PC-3 (cell line): ENCODE results near the gene KLRC3. TPM values are rescaled to one million over a fixed set of nuclear protein-coding genes. Genes with fewer than 3 reads are reported as not detected.
A peak's percentile ranks its signal among the peaks of the same experiment; 100 is the strongest.

Source experiments
- ATAC-seq: fragments of 200-7000 bp; cut with Tn5 transposase; 2 replicates; pipeline ENCODE4 v1.9.1; 2020; ENCODE audit warnings: mild to moderate bottlenecking, moderate library complexity
- BruUV-seq: library from RNA; stranded (reverse); fragments of 400-500 nt; replicated peaks from 2 replicates; lab custom pipeline; 2021; lab: Mats Ljungman, UMichigan
- CTCF ChIA-PET: fragments of 300-600 bp; sonication (Branson Sonifier 250); formaldehyde crosslinking; loops from one replicate; lab custom pipeline; 2022; ENCODE audit warnings: antibody characterized with exemption; lab: Charles Lee
- POLR2A ChIA-PET: fragments of 300-600 bp; sonication (Branson Sonifier 250); formaldehyde crosslinking; loops from one replicate; lab custom pipeline; 2022; ENCODE audit warnings: antibody characterized with exemption; ENCODE audit not compliant: unreplicated experiment; lab: Charles Lee
- DNase-seq: peaks from one replicate; pipeline ENCODE4 v3.0.0-alpha.2; 2015
- H2AFZ ChIP-seq: fragments of 300-600 bp; sonication (generic); 2 replicates; pipeline ENCODE4 v1.6.0; 2016; ENCODE audit warnings: antibody characterized with exemption, low read length
- H3F3A ChIP-seq: fragments of 300-600 bp; sonication (generic); one replicate; pipeline ENCODE4 v1.6.0; 2017; ENCODE audit warnings: antibody characterized with exemption, low read length, control low read depth, mild to moderate bottlenecking; ENCODE audit not compliant: unreplicated experiment
- H3K27ac ChIP-seq: fragments of 300-600 bp; sonication (generic); 2 replicates; pipeline ENCODE4 v1.5.1; 2016; ENCODE audit warnings: mild to moderate bottlenecking, low read length
- H3K27me3 ChIP-seq: fragments of 300-600 bp; sonication (generic); 2 replicates; pipeline ENCODE4 v1.6.1; 2016; ENCODE audit warnings: low read length, mixed read lengths
- H3K36me3 ChIP-seq: fragments of 300-600 bp; sonication (generic); 2 replicates; pipeline ENCODE4 v1.6.1; 2016; ENCODE audit warnings: low read depth, mixed run types, low read length, mixed read lengths
- H3K4me1 ChIP-seq: fragments of 300-600 bp; sonication (generic); 2 replicates; pipeline ENCODE4 v1.5.1; 2016; ENCODE audit warnings: low read length; ENCODE audit not compliant: insufficient read depth
- H3K4me2 ChIP-seq: fragments of 300-600 bp; sonication (generic); 2 replicates; pipeline ENCODE4 v1.6.0; 2016; ENCODE audit warnings: low read length
- H3K4me3 ChIP-seq: fragments of 300-600 bp; sonication (generic); 2 replicates; pipeline ENCODE4 v1.5.1; 2016; ENCODE audit warnings: mild to moderate bottlenecking, low read length, mixed read lengths
- H3K79me2 ChIP-seq: fragments of 300-600 bp; sonication (generic); 2 replicates; pipeline ENCODE4 v1.6.1; 2017; ENCODE audit warnings: low read length, mixed read lengths
- H3K9ac ChIP-seq: fragments of 300-600 bp; sonication (generic); 2 replicates; pipeline ENCODE4 v1.6.0; 2016; ENCODE audit warnings: mild to moderate bottlenecking, low read length
- H3K9me2 ChIP-seq: fragments of 300-600 bp; sonication (generic); replicated peaks from 2 replicates; pipeline ENCODE4 v1.6.1; 2016; ENCODE audit warnings: mixed run types, low read length, mixed read lengths
- H3K9me3 ChIP-seq: fragments of 300-600 bp; sonication (generic); 2 replicates; pipeline ENCODE4 v1.6.1; 2016; ENCODE audit warnings: low read length, mixed read lengths
- H4K20me1 ChIP-seq: fragments of 300-600 bp; sonication (generic); 2 replicates; pipeline ENCODE4 v1.6.1; 2016; ENCODE audit warnings: low read length, mixed read lengths
- CTCF ChIP-seq: fragments of 300-600 bp; sonication (generic); conservative IDR thresholded peaks from 2 replicates; pipeline ENCODE4 v1.5.1; 2017; ENCODE audit warnings: antibody characterized with exemption, low read depth, mild to moderate bottlenecking, low read length
- EZH2 ChIP-seq: fragments of 300-600 bp; sonication (generic); IDR thresholded peaks from one replicate; pipeline ENCODE4 v1.6.1; 2017; ENCODE audit warnings: antibody characterized with exemption, mild to moderate bottlenecking, low read length; ENCODE audit not compliant: unreplicated experiment
- EZH2phosphoT487 ChIP-seq: fragments of 300-600 bp; sonication (generic); IDR thresholded peaks from 2 replicates; pipeline ENCODE4 v1.6.1; 2018; ENCODE audit warnings: mild to moderate bottlenecking, antibody characterized with exemption, low read length, borderline replicate concordance
- intact Hi-C: fragments of 100-400 bp; cut with micrococcal nuclease; formaldehyde crosslinking; loops from 2 replicates; pipeline ENCODE4 v1.9.0; 2023
- total RNA-seq: library from RNA; depleted of rRNA; stranded (reverse); fragments of >200 nt; gene quantifications from 2 replicates; pipeline ENCODE4 v1.2.3, GENCODE V29; 2014; rRNA removed

Gene KLRC3
- total RNA-seq, 1 experiment from 2014 or later: not detected

- Histone ChIP-seq H3K4me1 (peaks cover 49% of the 10 kb centered on the region), H3K4me3 (peak overlapping the region; percentile 74), H3K36me3 (no peaks in the 10 kb centered on the region), H4K20me1 (no peaks in the 10 kb centered on the region), H2AFZ (peak overlapping the region; percentile 79), H3K9me2 (no peaks in the 10 kb centered on the region), H3K27me3 (no peaks in the 10 kb centered on the region), H3K9me3 (no peaks in the 10 kb centered on the region), H3K27ac (peak overlapping the region; percentile 80), H3K9ac (peak overlapping the region; percentile 61), H3K79me2 (no peaks in the 10 kb centered on the region), H3F3A (peaks cover 5% of the 10 kb centered on the region), H3K4me2 (peak overlapping the region; percentile 93)
- no TSS peak for BruUV-seq
- POLR2A ChIA-PET: no interaction called here
- TF ChIP-seq EZH2phosphoT487 (no peak), CTCF (no peak), EZH2 (no peak)
- CTCF ChIA-PET: no interaction called here
- DNase-seq: no peak
- intact Hi-C loops: loop anchor here (10.0 kb wide), 1 partner anchor 142 kb away; the partner anchor contains the start of gene EIF2S3B
- ATAC-seq: no peak
Measured at GRCh38 chr12:10362828-10363657, 57.4 kb downstream of the KLRC3 start.

- ATAC-seq (no peak), DNase-seq (no peak)
- H3K9ac ChIP-seq: peak overlapping the region; percentile 22; the same call in 1 of the 2 replicates
- H3K9me2 ChIP-seq: no peaks in the 10 kb centered on the region
- peaks cover 5% of the 10 kb centered on the region for H3F3A ChIP-seq
- H3K9me3 ChIP-seq: no peaks in the 10 kb centered on the region
- no peaks in the 10 kb centered on the region for H3K36me3 ChIP-seq
- H3K27ac ChIP-seq: peak overlapping the region; percentile 80
- TF ChIP-seq CTCF: no peak
- no peak for TF ChIP-seq EZH2phosphoT487
- TF ChIP-seq EZH2: no peak
- peak overlapping the region; percentile 69; the same call in 1 of the 2 replicates for H2AFZ ChIP-seq
- no peaks in the 10 kb centered on the region for H4K20me1 ChIP-seq
- peaks cover 49% of the 10 kb centered on the region for H3K4me1 ChIP-seq
- ChIA-PET POLR2A (no interaction called here), CTCF (no interaction called here)
- intact Hi-C loops: loop anchor here (10.0 kb wide), 1 partner anchor 142 kb away; the partner anchor contains the start of gene EIF2S3B
- BruUV-seq: no TSS peak
- peak overlapping the region; percentile 93 for H3K4me2 ChIP-seq
- H3K4me3 ChIP-seq: no peak overlapping the region
- H3K79me2 ChIP-seq: no peaks in the 10 kb centered on the region
- no peaks in the 10 kb centered on the region for H3K27me3 ChIP-seq
Measured at GRCh38 chr12:10362325-10362724, 58.1 kb downstream of the KLRC3 start.

Other genes starting within 250 kb of the KLRC3 start
- gene OLR1, start 248.5 kb downstream of the KLRC3 start, total RNA-seq: 0.80 TPM in 1 of 2 replicates, not detected in the other
- not detected in 2 replicates for gene TMEM52B, start 241.6 kb downstream of the KLRC3 start, total RNA-seq
- 14.9 and 24.5 TPM in 2 replicates for gene GABARAPL1, start 207.7 kb downstream of the KLRC3 start, total RNA-seq
- 0.06 TPM in 1 of 2 replicates, not detected in the other for gene KLRD1, start 112.7 kb downstream of the KLRC3 start, total RNA-seq
- gene KLRK1, start 30.6 kb downstream of the KLRC3 start, total RNA-seq: not detected in 2 replicates
- gene KLRC4, start 10.8 kb downstream of the KLRC3 start, total RNA-seq: not detected in 2 replicates
- not detected in 2 replicates for gene KLRC2, start 15.4 kb upstream of the KLRC3 start, total RNA-seq
- gene KLRC1, start 32.8 kb upstream of the KLRC3 start, total RNA-seq: not detected in 2 replicates
- 0.63 and 0.95 TPM in 2 replicates for gene EIF2S3B, start 85.3 kb upstream of the KLRC3 start, total RNA-seq
- 25.6 and 36.8 TPM in 2 replicates for gene MAGOHB, start 193.0 kb upstream of the KLRC3 start, total RNA-seq